ENCODE measurements around the gene OR13F1.
"Not testable (repeated sequence)": the region's sequence is repeated elsewhere in the genome, so short reads cannot be mapped to it uniquely, and the experiment has no call there.

Gene OR13F1, protein sequence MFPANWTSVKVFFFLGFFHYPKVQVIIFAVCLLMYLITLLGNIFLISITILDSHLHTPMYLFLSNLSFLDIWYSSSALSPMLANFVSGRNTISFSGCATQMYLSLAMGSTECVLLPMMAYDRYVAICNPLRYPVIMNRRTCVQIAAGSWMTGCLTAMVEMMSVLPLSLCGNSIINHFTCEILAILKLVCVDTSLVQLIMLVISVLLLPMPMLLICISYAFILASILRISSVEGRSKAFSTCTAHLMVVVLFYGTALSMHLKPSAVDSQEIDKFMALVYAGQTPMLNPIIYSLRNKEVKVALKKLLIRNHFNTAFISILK

DNA sequence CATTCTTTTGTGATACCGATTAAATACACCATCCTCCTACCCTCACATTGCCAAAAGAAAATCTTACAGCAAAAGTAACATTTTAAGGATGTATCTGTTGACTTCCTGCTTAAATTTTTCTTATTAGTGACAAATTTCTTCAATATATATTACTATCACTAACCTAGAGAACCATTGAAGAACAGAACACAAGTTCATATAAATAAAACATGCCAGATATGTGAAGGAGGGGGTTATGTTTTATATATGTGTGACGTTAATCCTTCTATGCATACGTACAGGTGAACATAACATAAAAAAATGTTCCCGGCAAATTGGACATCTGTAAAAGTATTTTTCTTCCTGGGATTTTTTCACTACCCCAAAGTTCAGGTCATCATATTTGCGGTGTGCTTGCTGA lies at the start of gene OR13F1:
TSS of gene OR13F1 (plus strand) at position 301 of the 400 bp plus-strand sequence. CDS start at position 301, 0 bp downstream.
- in situ Hi-C loops (cut with MboI; ENCODE audit: low sequenced_read_pairs): no loop called here

DNA sequence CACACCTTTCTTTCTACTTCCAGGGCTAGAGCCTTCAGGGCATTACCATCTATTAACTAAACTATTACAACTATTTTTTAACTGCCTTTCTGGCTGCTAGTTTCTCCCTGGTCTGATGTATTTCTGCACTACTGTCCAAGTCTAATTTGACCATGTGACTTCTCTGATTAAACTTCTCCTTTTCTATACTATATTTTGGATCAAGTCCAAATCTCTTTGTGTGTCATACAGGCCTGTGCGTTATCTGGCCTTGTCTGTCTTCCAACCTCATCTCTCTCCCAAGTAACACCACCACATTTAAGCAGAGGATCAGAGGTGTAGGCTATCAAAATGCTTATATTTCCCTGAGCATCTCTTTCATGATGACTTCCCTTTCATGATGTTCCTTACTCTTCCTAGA lies 47.2 kb upstream of the OR13F1 start:
- in situ Hi-C loops (cut with MboI; ENCODE audit: low sequenced_read_pairs): no loop called here

DNA sequence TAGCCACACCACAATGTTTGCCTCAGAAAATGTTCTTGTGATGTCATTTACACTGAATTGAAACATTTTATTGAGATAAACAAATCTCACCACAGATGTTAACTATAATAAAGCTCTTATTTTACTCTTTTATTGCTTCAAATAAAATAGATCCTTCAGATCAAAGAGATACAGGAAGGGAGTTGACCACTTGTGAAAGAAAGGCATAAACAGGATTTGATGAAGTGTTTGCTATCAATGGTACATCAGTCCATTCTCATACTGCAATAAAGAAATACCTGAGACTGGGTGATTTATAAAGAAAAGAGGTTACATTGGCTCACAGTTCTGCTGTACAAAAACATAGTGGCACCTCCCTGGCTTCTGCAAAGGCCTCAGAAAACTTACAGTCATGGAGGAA lies 40.2 kb upstream of the OR13F1 start:
- in situ Hi-C loops (cut with MboI; ENCODE audit: low sequenced_read_pairs): no loop called here

DNA sequence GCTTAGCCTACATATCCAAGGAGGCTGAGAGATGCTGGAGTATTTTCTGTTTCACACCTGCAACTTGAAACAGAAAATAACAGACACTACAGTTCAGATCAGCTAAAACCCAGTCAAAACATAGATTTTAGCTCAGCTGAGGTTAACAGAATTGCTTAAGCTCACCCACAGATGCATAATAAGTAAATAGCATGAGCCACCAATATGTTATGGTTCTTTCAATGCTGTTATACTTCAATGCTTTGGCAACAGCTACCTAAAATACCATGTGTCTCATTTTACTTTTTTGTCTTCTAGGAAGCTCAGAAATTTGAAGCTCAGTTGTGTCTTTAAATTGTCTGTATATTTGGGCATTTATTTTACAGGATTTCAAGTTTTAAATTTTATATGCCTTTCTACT lies 35.8 kb upstream of the OR13F1 start:
- in situ Hi-C loops (cut with MboI; ENCODE audit: low sequenced_read_pairs): no loop called here

- in situ Hi-C loops (cut with MboI; ENCODE audit: low sequenced_read_pairs): no loop called here
Measured at GRCh38 chr9:104482921-104483570, 21.0 kb upstream of the OR13F1 start.

DNA sequence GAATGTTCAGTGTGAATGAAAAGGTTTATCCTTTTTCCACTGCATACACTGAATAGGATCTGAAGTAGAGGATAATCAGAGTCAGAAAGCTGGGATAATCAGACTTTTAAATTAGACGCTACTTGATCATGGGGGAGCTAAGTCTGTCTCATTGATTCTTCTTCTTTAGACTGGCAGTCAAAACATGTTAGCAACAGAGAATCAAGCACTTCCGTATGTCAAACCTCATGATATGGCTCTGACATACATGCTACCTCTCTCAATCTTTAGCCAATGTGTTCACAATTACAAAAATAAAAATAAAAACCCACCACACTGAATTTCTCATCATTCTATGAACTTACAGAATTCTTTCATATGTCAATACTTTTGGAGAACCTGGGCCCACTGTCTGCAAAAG lies 19.0 kb upstream of the OR13F1 start:
- in situ Hi-C loops (cut with MboI; ENCODE audit: low sequenced_read_pairs): no loop called here

GRCh38 chr9:104494808-104495207 lies 9.3 kb upstream of the OR13F1 start:
- in situ Hi-C loops (cut with MboI; ENCODE audit: low sequenced_read_pairs): no loop called here

GRCh38 chr9:104503440-104503839 lies 623 bp upstream of the OR13F1 start:
- in situ Hi-C loops (cut with MboI; ENCODE audit: low sequenced_read_pairs): no loop called here

DNA sequence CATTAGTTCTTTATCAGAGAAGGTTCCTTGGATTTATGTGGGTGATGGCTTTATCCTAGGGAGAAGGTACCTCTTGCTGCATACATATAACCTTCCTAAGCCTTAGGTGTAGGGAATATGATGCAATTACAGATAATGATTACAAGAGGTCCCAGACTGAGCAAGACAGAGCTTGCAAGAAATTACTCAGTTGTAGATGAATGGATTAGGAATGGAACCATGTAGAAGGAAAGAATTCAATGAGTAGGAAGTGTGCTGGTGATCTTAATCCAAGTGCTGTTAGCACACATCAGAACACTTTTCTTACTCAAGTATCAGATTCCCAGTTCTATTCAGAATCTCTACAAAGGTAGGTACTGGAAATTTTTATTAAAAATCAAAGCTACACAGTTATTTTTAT lies 2.5 kb downstream of the OR13F1 start:
- in situ Hi-C loops (cut with MboI; ENCODE audit: low sequenced_read_pairs): no loop called here

DNA sequence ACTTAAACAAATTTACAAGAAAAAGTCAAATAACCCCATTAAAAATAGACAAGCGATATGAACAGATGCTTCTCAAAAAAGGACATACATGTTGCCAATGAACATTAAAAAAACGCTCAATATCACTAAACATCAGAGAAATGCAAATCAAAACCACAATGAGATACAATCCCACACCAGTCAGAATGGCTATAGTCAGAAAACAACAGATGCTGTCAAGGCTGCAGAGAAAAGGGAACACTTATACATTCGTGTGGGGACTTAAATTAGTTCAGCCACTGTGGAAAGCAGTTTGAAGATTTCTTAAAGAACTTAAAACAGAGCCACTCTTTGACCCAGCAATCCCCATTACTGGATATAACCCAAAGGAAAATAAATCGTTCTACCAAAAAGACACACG lies 10.8 kb downstream of the OR13F1 start:
- in situ Hi-C loops (cut with MboI; ENCODE audit: low sequenced_read_pairs): no loop called here

GRCh38 chr9:104520241-104520640 lies 16.2 kb downstream of the OR13F1 start:
- in situ Hi-C loops (cut with MboI; ENCODE audit: low sequenced_read_pairs): not testable (repeated sequence)

DNA sequence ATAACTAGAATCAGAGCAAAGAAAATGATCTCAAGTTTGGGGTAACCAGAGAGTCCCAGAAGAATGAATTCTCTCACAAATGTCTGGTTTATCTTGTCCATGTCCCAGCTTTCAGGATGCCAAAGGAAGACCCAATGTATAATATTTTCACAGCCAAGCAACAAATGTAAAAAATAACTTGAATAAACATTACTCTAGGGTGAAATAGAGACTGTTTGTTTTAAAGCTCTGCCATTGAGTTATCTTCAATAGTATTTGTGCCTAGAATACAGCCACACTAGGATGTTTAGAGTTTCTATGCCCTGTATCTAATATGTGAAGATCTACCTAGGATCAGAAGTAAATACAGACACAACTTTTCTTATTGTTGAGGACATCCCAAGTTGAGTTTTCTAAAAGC lies 23.0 kb downstream of the OR13F1 start, which contains the start of gene OR13C4:
TSS of gene OR13C4 (minus strand) at position 101 of the 400 bp plus-strand sequence. CDS start at position 101, 0 bp downstream.
- in situ Hi-C loops (cut with MboI; ENCODE audit: low sequenced_read_pairs): no loop called here

DNA sequence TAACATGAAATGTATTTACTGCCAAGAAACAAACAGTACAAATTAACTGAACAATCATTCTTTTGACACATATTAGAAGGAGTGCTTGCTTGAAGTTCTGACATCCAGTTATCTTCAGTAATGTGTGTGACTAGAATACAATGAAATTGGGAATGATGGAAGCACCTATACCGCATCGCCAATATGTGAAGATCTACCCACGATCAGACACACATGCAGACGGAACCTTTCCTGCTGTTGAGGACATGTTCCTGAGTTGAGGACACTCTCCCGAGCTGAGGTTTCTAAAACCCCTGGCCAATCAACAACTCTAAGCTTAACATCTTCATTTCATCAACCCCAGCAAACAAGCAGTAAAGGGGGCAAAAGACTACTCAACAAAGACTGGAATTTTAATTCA lies 32.7 kb downstream of the OR13F1 start, which contains the start of gene OR13C3:
TSS of gene OR13C3 (minus strand) at position 101 of the 400 bp plus-strand sequence. CDS start 133 bp downstream, outside the sequence.
- in situ Hi-C loops (cut with MboI; ENCODE audit: low sequenced_read_pairs): no loop called here

GRCh38 chr9:104539275-104539674 lies 35.2 kb downstream of the OR13F1 start:
- in situ Hi-C loops (cut with MboI; ENCODE audit: low sequenced_read_pairs): no loop called here

GRCh38 chr9:104544644-104545043 lies 40.6 kb downstream of the OR13F1 start:
- in situ Hi-C loops (cut with MboI; ENCODE audit: low sequenced_read_pairs): no loop called here

DNA sequence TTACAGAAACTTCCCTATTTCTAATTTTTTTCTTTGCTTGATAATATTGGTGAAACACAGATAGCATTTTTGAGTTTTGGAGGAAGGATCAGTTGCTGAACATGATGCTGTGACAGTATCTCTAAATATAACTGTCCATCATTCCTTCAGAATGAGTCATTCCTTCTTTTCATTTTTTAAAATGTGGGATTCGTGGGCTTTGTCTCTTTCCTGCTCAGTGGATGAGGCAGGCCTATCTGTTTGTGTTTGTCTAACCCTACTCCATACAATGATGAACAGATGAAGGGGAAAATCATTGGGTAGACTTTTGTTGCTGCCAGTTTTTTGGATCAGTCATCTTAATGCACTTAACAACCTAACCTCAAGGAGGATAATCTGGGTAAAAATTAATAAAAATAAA lies 49.2 kb downstream of the OR13F1 start:
- in situ Hi-C loops (cut with MboI; ENCODE audit: low sequenced_read_pairs): no loop called here
